WTC11 (cell line): ENCODE data around the gene HELZ. TPM values are rescaled to one million over a fixed set of nuclear protein-coding genes. Genes with fewer than 3 reads are reported as not detected.
A peak's percentile ranks its signal among the peaks of the same experiment; 100 is the strongest.

Experiments used
- ATAC-seq: fragments of 200-7000 bp; cut with Tn5 transposase; 2 replicates; pipeline ENCODE4 v1.10.0; 2021; ENCODE audit warnings: mild to moderate bottlenecking, moderate library complexity
- CTCF ChIA-PET: fragments of 300-600 bp; sonication (Branson Sonifier 250); formaldehyde crosslinking; loops from one replicate; lab custom pipeline; 2021; ENCODE audit warnings: antibody characterized with exemption; lab: Charles Lee
- POLR2A ChIA-PET: fragments of 350-600 bp; sonication (Branson Sonifier 250); formaldehyde crosslinking; loops from one replicate; lab custom pipeline; 2021; ENCODE audit warnings: antibody characterized with exemption; lab: Charles Lee
- DNase-seq: peaks from one replicate; pipeline ENCODE4 v3.0.0; 2021; ENCODE audit warnings: low spot score
- H3K27ac Mint-ChIP-seq: 2 replicates; pipeline ENCODE4 v1.8.0; 2021; ENCODE audit warnings: mixed read lengths
- H3K27me3 Mint-ChIP-seq: 2 replicates; pipeline ENCODE4 v1.8.0; 2021; ENCODE audit warnings: low read depth, mild to moderate bottlenecking, moderate library complexity, mixed read lengths
- H3K36me3 Mint-ChIP-seq: 2 replicates; pipeline ENCODE4 v1.8.0; 2021; ENCODE audit warnings: mixed read lengths
- H3K4me1 Mint-ChIP-seq: 2 replicates; pipeline ENCODE4 v1.8.0; 2022; ENCODE audit warnings: mixed read lengths
- H3K4me3 Mint-ChIP-seq: 2 replicates; pipeline ENCODE4 v1.8.0; 2021; ENCODE audit warnings: mild to moderate bottlenecking, moderate library complexity, mixed read lengths
- H3K9me3 Mint-ChIP-seq: 2 replicates; pipeline ENCODE4 v1.8.0; 2021; ENCODE audit warnings: mixed read lengths
- AR ChIP-seq: fragments of 250-450 bp; sonication (Bioruptor Pico); IDR thresholded peaks from 2 replicates; pipeline ENCODE4 v1.9.0; 2021; ENCODE audit warnings: mild to moderate bottlenecking
- ATF2 ChIP-seq: sonication (generic); formaldehyde crosslinking; IDR thresholded peaks from 2 replicates; pipeline ENCODE4 v1.8.1; 2022; ENCODE audit warnings: low read depth, missing genetic modification reagents, borderline replicate concordance
- CBFB ChIP-seq: sonication (generic); formaldehyde crosslinking; IDR thresholded peaks from 2 replicates; pipeline ENCODE4 v1.8.1; 2022; ENCODE audit warnings: mild to moderate bottlenecking, low read depth, missing genetic modification reagents
- FOXK1 ChIP-seq: sonication (generic); formaldehyde crosslinking; IDR thresholded peaks from 2 replicates; pipeline ENCODE4 v1.8.0; 2022; ENCODE audit warnings: mild to moderate bottlenecking, moderate library complexity, missing genetic modification reagents
- MXD4 ChIP-seq: fragments of 250-450 bp; sonication (Bioruptor Pico); IDR thresholded peaks from 2 replicates; pipeline ENCODE4 v1.8.0; 2021; ENCODE audit warnings: mild to moderate bottlenecking, moderate library complexity, borderline replicate concordance
- NR2C2 ChIP-seq: sonication (generic); formaldehyde crosslinking; IDR thresholded peaks from 2 replicates; pipeline ENCODE4 v1.8.0; 2022; ENCODE audit warnings: mild to moderate bottlenecking, missing genetic modification reagents
- NR3C1 ChIP-seq: sonication (generic); formaldehyde crosslinking; conservative IDR thresholded peaks from 2 replicates; pipeline ENCODE4 v1.8.1; 2023; ENCODE audit warnings: low read depth, mild to moderate bottlenecking, missing genetic modification reagents
- OVOL2 ChIP-seq: fragments of 250-450 bp; sonication (Bioruptor Pico); IDR thresholded peaks from 2 replicates; pipeline ENCODE4 v1.9.0; 2021; ENCODE audit warnings: mild to moderate bottlenecking, borderline replicate concordance
- PRRX2 ChIP-seq: fragments of 250-450 bp; sonication (Bioruptor Pico); IDR thresholded peaks from 2 replicates; pipeline ENCODE4 v1.8.0; 2021; ENCODE audit warnings: mild to moderate bottlenecking
- ZBTB21 ChIP-seq: sonication (generic); formaldehyde crosslinking; IDR thresholded peaks from 2 replicates; pipeline ENCODE4 v1.8.1; 2023; ENCODE audit warnings: mild to moderate bottlenecking, missing genetic modification reagents, borderline replicate concordance
- ZNF121 ChIP-seq: sonication (generic); formaldehyde crosslinking; IDR thresholded peaks from 2 replicates; pipeline ENCODE4 v1.8.0; 2023; ENCODE audit warnings: missing genetic modification reagents
- ZNF416 ChIP-seq: fragments of 250-450 bp; sonication (Bioruptor Pico); IDR thresholded peaks from 2 replicates; pipeline ENCODE4 v1.9.0; 2021; ENCODE audit warnings: mild to moderate bottlenecking, inconsistent platforms
- ZNF423 ChIP-seq: fragments of 250-450 bp; sonication (Bioruptor Pico); IDR thresholded peaks from 2 replicates; pipeline ENCODE4 v2.1.2; 2022; ENCODE audit warnings: mild to moderate bottlenecking, moderate library complexity
- total RNA-seq: library from RNA; stranded (reverse); gene quantifications from 3 replicates; pipeline ENCODE4 v1.2.3, GENCODE V29; 2021
- TF ChIP-seq, protein P1 (sequence below): fragments of 250-450 bp; sonication (Bioruptor Pico); conservative IDR thresholded peaks from 2 replicates; pipeline ENCODE4 v1.9.0; 2021; ENCODE audit warnings: mild to moderate bottlenecking
- TF ChIP-seq, protein P2 (sequence below): sonication (generic); formaldehyde crosslinking; conservative IDR thresholded peaks from 2 replicates; pipeline ENCODE4 v1.8.1; 2023; ENCODE audit warnings: mild to moderate bottlenecking, low read depth, missing genetic modification reagents, moderate library complexity
- TF ChIP-seq, protein P3 (sequence below): sonication (generic); formaldehyde crosslinking; IDR thresholded peaks from 2 replicates; pipeline ENCODE4 v1.8.0; 2023; ENCODE audit warnings: missing genetic modification reagents
- TF ChIP-seq, protein P4 (sequence below): sonication (generic); formaldehyde crosslinking; IDR thresholded peaks from 2 replicates; pipeline ENCODE4 v1.8.0; 2022; ENCODE audit warnings: mild to moderate bottlenecking, missing genetic modification reagents
- TF ChIP-seq, protein P5 (sequence below): sonication (generic); formaldehyde crosslinking; IDR thresholded peaks from 2 replicates; pipeline ENCODE4 v1.8.1; 2023; ENCODE audit warnings: mild to moderate bottlenecking, missing genetic modification reagents, moderate library complexity
- TF ChIP-seq, protein P6 (sequence below): fragments of 200-600 bp; IDR thresholded peaks from 2 replicates; pipeline ENCODE4 v1.8.0; 2022; ENCODE audit warnings: antibody characterized with exemption
- TF ChIP-seq, protein P7 (sequence below): sonication (generic); formaldehyde crosslinking; IDR thresholded peaks from 2 replicates; pipeline ENCODE4 v1.8.1; 2023; ENCODE audit warnings: mild to moderate bottlenecking, missing genetic modification reagents

Gene HELZ
- total RNA-seq, 1 experiment from 2014 or later = 49.1 TPM

- TF ChIP-seq, protein P1, sequence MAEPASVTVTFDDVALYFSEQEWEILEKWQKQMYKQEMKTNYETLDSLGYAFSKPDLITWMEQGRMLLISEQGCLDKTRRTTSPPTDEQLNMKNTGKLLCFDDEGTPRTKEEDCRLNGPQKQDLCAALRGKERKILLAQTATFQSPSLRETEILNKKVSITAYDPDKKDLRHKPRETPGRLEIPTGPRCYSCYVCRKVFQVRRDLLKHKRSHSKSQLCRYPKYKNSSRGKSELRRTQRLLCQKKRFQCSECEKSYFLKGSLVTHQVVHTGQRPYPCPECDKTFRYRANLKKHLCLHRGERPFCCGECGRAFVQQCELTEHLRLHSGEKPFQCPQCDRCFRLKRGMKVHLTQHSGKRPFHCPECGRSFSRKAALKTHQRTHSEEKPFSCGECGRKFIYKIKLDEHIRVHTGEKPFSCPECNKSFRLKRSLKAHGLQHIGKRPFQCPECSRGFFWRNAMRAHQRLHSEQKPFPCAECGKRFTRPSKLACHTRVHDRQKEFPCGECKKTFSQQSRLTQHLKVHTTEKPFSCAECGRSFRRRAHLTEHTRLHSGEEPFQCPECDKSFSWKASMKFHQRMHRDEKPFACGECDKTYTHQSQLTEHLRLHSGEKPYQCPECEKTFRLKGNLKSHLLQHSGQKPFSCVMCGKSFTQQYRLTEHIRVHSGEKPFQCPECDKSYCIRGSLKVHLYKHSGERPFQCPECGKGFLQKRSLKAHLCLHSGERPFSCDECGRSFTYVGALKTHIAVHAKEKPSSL (CRISPR knock-in tag) = no peak
- no peak for TF ChIP-seq MXD4 (CRISPR knock-in tag)
- no peak for TF ChIP-seq ATF2 (CRISPR knock-in tag)
- TF ChIP-seq NR2C2 = no peak
- TF ChIP-seq, protein P2, sequence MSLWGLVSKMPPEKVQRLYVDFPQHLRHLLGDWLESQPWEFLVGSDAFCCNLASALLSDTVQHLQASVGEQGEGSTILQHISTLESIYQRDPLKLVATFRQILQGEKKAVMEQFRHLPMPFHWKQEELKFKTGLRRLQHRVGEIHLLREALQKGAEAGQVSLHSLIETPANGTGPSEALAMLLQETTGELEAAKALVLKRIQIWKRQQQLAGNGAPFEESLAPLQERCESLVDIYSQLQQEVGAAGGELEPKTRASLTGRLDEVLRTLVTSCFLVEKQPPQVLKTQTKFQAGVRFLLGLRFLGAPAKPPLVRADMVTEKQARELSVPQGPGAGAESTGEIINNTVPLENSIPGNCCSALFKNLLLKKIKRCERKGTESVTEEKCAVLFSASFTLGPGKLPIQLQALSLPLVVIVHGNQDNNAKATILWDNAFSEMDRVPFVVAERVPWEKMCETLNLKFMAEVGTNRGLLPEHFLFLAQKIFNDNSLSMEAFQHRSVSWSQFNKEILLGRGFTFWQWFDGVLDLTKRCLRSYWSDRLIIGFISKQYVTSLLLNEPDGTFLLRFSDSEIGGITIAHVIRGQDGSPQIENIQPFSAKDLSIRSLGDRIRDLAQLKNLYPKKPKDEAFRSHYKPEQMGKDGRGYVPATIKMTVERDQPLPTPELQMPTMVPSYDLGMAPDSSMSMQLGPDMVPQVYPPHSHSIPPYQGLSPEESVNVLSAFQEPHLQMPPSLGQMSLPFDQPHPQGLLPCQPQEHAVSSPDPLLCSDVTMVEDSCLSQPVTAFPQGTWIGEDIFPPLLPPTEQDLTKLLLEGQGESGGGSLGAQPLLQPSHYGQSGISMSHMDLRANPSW (CRISPR knock-in tag) = no peak
- TF ChIP-seq ZNF121 (CRISPR knock-in tag) = no peak
- no peak for TF ChIP-seq ZNF416 (CRISPR knock-in tag)
- TF ChIP-seq NR3C1 = no peak
- TF ChIP-seq CBFB = no peak
- TF ChIP-seq, protein P3, sequence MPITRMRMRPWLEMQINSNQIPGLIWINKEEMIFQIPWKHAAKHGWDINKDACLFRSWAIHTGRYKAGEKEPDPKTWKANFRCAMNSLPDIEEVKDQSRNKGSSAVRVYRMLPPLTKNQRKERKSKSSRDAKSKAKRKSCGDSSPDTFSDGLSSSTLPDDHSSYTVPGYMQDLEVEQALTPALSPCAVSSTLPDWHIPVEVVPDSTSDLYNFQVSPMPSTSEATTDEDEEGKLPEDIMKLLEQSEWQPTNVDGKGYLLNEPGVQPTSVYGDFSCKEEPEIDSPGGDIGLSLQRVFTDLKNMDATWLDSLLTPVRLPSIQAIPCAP (CRISPR knock-in tag) = no peak
These were observed 32.1 kb downstream of the HELZ start (continued) for GRCh38 chr17:67212714-67213417.

GRCh38 chr17:67212231-67212630, 32.8 kb downstream of the HELZ start:
- no peaks in the 10 kb centered on the region for H3K27me3 Mint-ChIP-seq
- DNase-seq (no peak), ATAC-seq (no peak)
- H3K4me1 Mint-ChIP-seq = peaks cover 6% of the 10 kb centered on the region; the same call in 1 of the 2 replicates
- peak overlapping the region; percentile 16; the same call in 1 of the 2 replicates for H3K27ac Mint-ChIP-seq
- H3K4me3 Mint-ChIP-seq = no peak overlapping the region
- peaks cover 6% of the 10 kb centered on the region for H3K36me3 Mint-ChIP-seq
- ChIA-PET POLR2A (no interaction called here), CTCF (interaction anchor here (0.7 to 1.7 kb wide), 2 partner anchors 12 to 60 kb away, joined by 3 to 5 read pairs; no protein-coding TSS in a partner anchor)
- H3K9me3 Mint-ChIP-seq = no peaks in the 10 kb centered on the region
- TF ChIP-seq PRRX2 (CRISPR knock-in tag) = no peak
- no peak for TF ChIP-seq AR (CRISPR knock-in tag)
- TF ChIP-seq ZNF423 (CRISPR knock-in tag) = no peak
- TF ChIP-seq FOXK1 (CRISPR knock-in tag) = no peak
- TF ChIP-seq, protein P4, sequence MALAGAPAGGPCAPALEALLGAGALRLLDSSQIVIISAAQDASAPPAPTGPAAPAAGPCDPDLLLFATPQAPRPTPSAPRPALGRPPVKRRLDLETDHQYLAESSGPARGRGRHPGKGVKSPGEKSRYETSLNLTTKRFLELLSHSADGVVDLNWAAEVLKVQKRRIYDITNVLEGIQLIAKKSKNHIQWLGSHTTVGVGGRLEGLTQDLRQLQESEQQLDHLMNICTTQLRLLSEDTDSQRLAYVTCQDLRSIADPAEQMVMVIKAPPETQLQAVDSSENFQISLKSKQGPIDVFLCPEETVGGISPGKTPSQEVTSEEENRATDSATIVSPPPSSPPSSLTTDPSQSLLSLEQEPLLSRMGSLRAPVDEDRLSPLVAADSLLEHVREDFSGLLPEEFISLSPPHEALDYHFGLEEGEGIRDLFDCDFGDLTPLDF (CRISPR knock-in tag) = no peak
- TF ChIP-seq, protein P5, sequence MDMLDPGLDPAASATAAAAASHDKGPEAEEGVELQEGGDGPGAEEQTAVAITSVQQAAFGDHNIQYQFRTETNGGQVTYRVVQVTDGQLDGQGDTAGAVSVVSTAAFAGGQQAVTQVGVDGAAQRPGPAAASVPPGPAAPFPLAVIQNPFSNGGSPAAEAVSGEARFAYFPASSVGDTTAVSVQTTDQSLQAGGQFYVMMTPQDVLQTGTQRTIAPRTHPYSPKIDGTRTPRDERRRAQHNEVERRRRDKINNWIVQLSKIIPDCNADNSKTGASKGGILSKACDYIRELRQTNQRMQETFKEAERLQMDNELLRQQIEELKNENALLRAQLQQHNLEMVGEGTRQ (CRISPR knock-in tag) = no peak
- TF ChIP-seq, protein P6, sequence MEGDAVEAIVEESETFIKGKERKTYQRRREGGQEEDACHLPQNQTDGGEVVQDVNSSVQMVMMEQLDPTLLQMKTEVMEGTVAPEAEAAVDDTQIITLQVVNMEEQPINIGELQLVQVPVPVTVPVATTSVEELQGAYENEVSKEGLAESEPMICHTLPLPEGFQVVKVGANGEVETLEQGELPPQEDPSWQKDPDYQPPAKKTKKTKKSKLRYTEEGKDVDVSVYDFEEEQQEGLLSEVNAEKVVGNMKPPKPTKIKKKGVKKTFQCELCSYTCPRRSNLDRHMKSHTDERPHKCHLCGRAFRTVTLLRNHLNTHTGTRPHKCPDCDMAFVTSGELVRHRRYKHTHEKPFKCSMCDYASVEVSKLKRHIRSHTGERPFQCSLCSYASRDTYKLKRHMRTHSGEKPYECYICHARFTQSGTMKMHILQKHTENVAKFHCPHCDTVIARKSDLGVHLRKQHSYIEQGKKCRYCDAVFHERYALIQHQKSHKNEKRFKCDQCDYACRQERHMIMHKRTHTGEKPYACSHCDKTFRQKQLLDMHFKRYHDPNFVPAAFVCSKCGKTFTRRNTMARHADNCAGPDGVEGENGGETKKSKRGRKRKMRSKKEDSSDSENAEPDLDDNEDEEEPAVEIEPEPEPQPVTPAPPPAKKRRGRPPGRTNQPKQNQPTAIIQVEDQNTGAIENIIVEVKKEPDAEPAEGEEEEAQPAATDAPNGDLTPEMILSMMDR = no peak
- TF ChIP-seq ZBTB21 (CRISPR knock-in tag) = no peak
- no peak for TF ChIP-seq OVOL2
- TF ChIP-seq, protein P7, sequence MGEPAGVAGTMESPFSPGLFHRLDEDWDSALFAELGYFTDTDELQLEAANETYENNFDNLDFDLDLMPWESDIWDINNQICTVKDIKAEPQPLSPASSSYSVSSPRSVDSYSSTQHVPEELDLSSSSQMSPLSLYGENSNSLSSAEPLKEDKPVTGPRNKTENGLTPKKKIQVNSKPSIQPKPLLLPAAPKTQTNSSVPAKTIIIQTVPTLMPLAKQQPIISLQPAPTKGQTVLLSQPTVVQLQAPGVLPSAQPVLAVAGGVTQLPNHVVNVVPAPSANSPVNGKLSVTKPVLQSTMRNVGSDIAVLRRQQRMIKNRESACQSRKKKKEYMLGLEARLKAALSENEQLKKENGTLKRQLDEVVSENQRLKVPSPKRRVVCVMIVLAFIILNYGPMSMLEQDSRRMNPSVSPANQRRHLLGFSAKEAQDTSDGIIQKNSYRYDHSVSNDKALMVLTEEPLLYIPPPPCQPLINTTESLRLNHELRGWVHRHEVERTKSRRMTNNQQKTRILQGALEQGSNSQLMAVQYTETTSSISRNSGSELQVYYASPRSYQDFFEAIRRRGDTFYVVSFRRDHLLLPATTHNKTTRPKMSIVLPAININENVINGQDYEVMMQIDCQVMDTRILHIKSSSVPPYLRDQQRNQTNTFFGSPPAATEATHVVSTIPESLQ (CRISPR knock-in tag) = no peak
